Liver (tissue), 3 donors: ENCODE data around the gene FAM13A.

Experiments used
- ATF3 ChIP-seq: IDR thresholded peaks from 2 replicates; pipeline ENCODE4 v1.6.1; 2016; ENCODE audit warnings: antibody characterized with exemption
- CTCF ChIP-seq: fragments of 150-350 bp; IDR thresholded peaks from 2 replicates; pipeline ENCODE4 v1.5.1; 2017; ENCODE audit warnings: improper control_type of control experiment, low read depth, low read length; ENCODE audit not compliant: missing input control
- FOXA1 ChIP-seq: IDR thresholded peaks from 2 replicates; pipeline ENCODE4 v1.6.1; 2016; ENCODE audit warnings: antibody characterized with exemption
- JUND ChIP-seq, 2 donors: IDR thresholded peaks; 2 replicates each; pipeline ENCODE4 v1.6.1; 2016; ENCODE audit warnings: antibody characterized with exemption in 2 of 2
- MAX ChIP-seq: IDR thresholded peaks from 2 replicates; pipeline ENCODE4 v1.6.1; 2016; ENCODE audit warnings: antibody characterized with exemption
- REST ChIP-seq: IDR thresholded peaks from 2 replicates; pipeline ENCODE4 v1.6.1; 2016; ENCODE audit warnings: antibody characterized with exemption, mild to moderate bottlenecking
- RXRA ChIP-seq, 2 donors: IDR thresholded peaks; 2 replicates each; pipeline ENCODE4 v1.6.1; 2017 to 2018; ENCODE audit warnings: antibody characterized with exemption in 2 of 2, mild to moderate bottlenecking in 1 of 2
- SP1 ChIP-seq: IDR thresholded peaks from 2 replicates; pipeline ENCODE4 v1.6.1; 2018; ENCODE audit warnings: antibody characterized with exemption, mild to moderate bottlenecking
- TAF1 ChIP-seq: conservative IDR thresholded peaks from 2 replicates; pipeline ENCODE4 v1.6.1; 2016; ENCODE audit warnings: antibody characterized with exemption, mild to moderate bottlenecking
- YY1 ChIP-seq: IDR thresholded peaks from 2 replicates; pipeline ENCODE4 v1.6.1; 2016; ENCODE audit warnings: antibody characterized with exemption, mild to moderate bottlenecking
- ZBTB33 ChIP-seq: IDR thresholded peaks from 2 replicates; pipeline ENCODE4 v1.6.1; 2016; ENCODE audit warnings: antibody characterized with exemption
- donor health status: healthy.
- donor health status: healthy.

GRCh38 chr4:88775026-88775425 lies 282.0 kb downstream of the FAM13A start:
- TF ChIP-seq REST (no peak), CTCF (no peak), JUND (IDR thresholded peaks at IDR 0.05) (no peak), ZBTB33 (no peak), ATF3 (no peak), TAF1 (no peak), FOXA1 (no peak), SP1 (no peak), RXRA (IDR thresholded peaks at IDR 0.05) (no peak), MAX (no peak), YY1 (no peak)
